Astrocyte of the cerebellum (primary cell): Measurements from ENCODE around the gene GPS1.

Source experiments
- DNase-seq: peaks from one replicate; pipeline ENCODE4 v3.0.0-alpha.2; 2011; ENCODE audit warnings: low read depth
- H3K4me3 ChIP-seq: 2 replicates; pipeline ENCODE4 v1.5.1; 2011; ENCODE audit warnings: mild to moderate bottlenecking, low read depth, low read length, moderate library complexity
- in situ Hi-C: cut with HindIII; loops from 2 replicates; pipeline ENCODE4 v1.10.0; 2017; ENCODE audit warnings: low sequenced_read_pairs
- TF ChIP-seq, protein P1 (sequence below): IDR thresholded peaks from 2 replicates; pipeline ENCODE4 v1.5.1; 2012; ENCODE audit warnings: low read length, low read depth, moderate library complexity, mild to moderate bottlenecking; ENCODE audit errors: missing control alignments

Gene GPS1

DNA sequence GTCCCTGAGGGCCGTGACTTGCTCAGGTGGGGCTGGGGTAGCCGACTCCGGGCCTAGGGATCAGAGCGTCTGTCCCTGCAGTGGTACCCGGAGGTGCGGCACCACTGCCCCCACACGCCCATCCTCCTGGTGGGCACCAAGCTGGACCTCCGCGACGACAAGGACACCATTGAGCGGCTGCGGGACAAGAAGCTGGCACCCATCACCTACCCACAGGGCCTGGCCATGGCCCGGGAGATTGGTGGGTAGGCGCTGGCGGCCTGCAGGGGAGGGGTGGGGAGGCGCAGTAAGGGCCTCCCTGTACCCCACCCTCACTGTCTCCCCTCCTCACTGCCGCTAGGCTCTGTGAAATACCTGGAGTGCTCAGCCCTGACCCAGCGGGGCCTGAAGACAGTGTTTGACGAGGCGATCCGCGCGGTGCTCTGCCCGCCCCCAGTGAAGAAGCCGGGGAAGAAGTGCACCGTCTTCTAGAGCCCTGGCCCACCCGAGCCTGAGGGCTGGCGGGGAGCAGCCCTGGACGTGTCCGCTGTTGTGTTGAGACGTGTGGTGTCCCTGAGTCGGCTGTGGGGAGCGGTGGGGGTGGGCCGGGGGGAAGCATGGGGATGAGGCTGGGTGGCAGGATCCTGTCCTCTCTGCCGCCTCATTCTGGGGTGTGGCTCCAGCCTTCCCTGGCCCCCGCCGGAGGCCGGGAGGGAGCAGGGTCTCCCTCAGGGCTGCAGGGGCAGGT is 18.2 kb upstream of the GPS1 start:
- no peak for DNase-seq
- in situ Hi-C loops: loop anchor here (10.0 kb wide), 2 partner anchors 59 to 101 kb away; partner anchors contain the start of gene ASPSCR1

DNA sequence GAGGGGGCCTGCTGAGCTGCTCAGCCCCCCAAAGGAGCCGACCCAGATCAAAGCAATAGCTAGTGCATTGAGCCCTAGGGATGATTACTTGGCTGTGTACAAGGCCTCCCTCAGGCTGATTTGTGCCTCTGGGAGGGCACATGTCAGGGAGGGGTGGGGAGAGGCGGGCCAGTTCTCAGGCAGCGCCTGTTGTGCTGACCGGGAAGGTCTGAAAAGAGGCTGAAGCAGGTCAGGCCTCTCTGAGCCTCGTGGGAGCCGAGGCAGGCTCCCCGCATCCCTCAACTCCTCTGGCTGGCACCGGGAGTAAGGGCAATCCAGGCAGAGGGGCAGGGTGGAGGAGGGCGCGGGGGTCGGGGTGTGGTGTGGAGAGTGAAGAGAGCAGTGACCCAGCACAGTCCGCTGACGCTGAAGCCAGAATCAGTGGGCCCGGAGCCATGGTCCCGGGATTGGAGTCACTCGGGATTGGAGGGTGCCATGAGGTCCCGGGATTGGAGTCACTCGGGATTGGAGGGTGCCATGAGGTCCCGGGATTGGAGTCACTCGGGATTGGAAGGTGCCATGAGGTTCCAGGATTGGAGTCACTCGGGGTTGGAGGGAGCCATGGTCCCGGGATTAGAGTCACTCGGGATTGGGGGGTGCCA is 17.2 kb upstream of the GPS1 start:
- H3K4me3 ChIP-seq: no peak overlapping the region
- DNase-seq: no peak
- in situ Hi-C loops: loop anchor here (10.0 kb wide), 2 partner anchors 60 to 100 kb away; partner anchors contain the start of gene ASPSCR1
- TF ChIP-seq, protein P1, sequence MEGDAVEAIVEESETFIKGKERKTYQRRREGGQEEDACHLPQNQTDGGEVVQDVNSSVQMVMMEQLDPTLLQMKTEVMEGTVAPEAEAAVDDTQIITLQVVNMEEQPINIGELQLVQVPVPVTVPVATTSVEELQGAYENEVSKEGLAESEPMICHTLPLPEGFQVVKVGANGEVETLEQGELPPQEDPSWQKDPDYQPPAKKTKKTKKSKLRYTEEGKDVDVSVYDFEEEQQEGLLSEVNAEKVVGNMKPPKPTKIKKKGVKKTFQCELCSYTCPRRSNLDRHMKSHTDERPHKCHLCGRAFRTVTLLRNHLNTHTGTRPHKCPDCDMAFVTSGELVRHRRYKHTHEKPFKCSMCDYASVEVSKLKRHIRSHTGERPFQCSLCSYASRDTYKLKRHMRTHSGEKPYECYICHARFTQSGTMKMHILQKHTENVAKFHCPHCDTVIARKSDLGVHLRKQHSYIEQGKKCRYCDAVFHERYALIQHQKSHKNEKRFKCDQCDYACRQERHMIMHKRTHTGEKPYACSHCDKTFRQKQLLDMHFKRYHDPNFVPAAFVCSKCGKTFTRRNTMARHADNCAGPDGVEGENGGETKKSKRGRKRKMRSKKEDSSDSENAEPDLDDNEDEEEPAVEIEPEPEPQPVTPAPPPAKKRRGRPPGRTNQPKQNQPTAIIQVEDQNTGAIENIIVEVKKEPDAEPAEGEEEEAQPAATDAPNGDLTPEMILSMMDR: no peak

More for the DNA sequence above, 18.2 kb upstream of the GPS1 start:
- no peak overlapping the region for H3K4me3 ChIP-seq
- TF ChIP-seq, protein P1: no peak

DNA sequence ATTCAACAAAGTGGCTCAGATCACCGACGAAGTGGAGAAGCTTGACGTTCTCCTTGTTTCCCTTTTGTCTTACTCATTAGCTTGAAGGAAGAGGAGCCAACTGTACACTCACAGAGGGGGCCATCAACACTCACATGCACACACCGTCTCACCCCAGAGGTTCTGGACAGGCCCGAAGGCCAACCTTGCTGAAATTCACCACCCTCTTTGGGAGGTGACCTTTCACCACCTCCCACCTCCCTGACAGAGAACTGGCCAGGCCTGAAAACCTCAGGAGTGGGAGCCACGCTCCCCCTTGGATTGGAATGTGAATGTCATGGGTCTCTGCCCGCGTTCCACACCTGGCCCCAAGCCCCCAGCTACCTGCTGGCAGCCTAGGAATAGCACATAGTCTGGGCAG is 16.2 kb upstream of the GPS1 start:
- TF ChIP-seq, protein P1: no peak
- no peak for DNase-seq
- H3K4me3 ChIP-seq: no peak overlapping the region
- in situ Hi-C loops: loop anchor here (10.0 kb wide), 2 partner anchors 61 to 99 kb away; partner anchors contain the start of gene ASPSCR1

- TF ChIP-seq, protein P1: no peak
- H3K4me3 ChIP-seq: peak overlapping the region; percentile 61
- in situ Hi-C loops: loop anchor here (10.0 kb wide), 2 partner anchors 61 to 99 kb away; partner anchors contain the start of gene ASPSCR1
- DNase-seq: no peak
Measured at GRCh38 chr17:82035956-82036633, 15.6 kb upstream of the GPS1 start.

GRCh38 chr17:82036634-82037091 is 15.0 kb upstream of the GPS1 start:
- in situ Hi-C loops: loop anchor here (10.0 kb wide), 2 partner anchors 62 to 98 kb away; partner anchors contain the start of gene ASPSCR1
- peak overlapping the region; percentile 61 for H3K4me3 ChIP-seq
- no peak for DNase-seq
- TF ChIP-seq, protein P1: no peak
